Measurements from ENCODE around the gene CXorf49.
"Not testable (repeated sequence)": the region's sequence is repeated elsewhere in the genome, so short reads cannot be mapped to it uniquely, and the experiment has no call there.

GRCh38 chrX:71767134-71767533 lies 49.0 kb upstream of the CXorf49 start:
- TF ChIP-seq CTCF, POLR2AphosphoS5, POLR2A (IDR thresholded peaks at IDR 0.05): not testable (repeated sequence)

Measured in breast epithelium (tissue), 3 donors.